ENCODE measurements around the gene STT3B. TPM values are rescaled to one million over a fixed set of nuclear protein-coding genes. Genes with fewer than 3 reads are reported as not detected.
"Not testable (repeated sequence)": the region's sequence is repeated elsewhere in the genome, so short reads cannot be mapped to it uniquely, and the experiment has no call there.

Gene STT3B
- total RNA-seq, 3 donors from 2014 or later = 97.2 to 113 (median 104) TPM

- no peak for ATAC-seq
- DNase-seq = no peak
- Mint-ChIP-seq H3K4me3 (no peak overlapping the region), H3K27me3 (ENCODE audit: low read depth) (no peaks in the 10 kb centered on the region), H3K4me1 (ENCODE audit: low read depth) (peaks cover 59% of the 10 kb centered on the region), H3K36me3 (ENCODE audit: insufficient read depth) (no peaks in the 10 kb centered on the region), H3K9me3 (no peaks in the 10 kb centered on the region)
Measured at GRCh38 chr3:31505371-31506048, 27.2 kb upstream of the STT3B start.

- H3K4me1 Mint-ChIP-seq (ENCODE audit: low read depth) = peaks cover 59% of the 10 kb centered on the region
- H3K36me3 Mint-ChIP-seq (ENCODE audit: insufficient read depth); H3K4me3 Mint-ChIP-seq; H3K9me3 Mint-ChIP-seq; ATAC-seq; H3K27me3 Mint-ChIP-seq (ENCODE audit: low read depth); DNase-seq: not testable (repeated sequence)
Measured at GRCh38 chr3:31506515-31506914, 26.2 kb upstream of the STT3B start.

- peaks cover 48% of the 10 kb centered on the region for H3K4me1 Mint-ChIP-seq (ENCODE audit: low read depth)
- peak overlapping the region; percentile 43 for H3K4me3 Mint-ChIP-seq
- H3K36me3 Mint-ChIP-seq (ENCODE audit: insufficient read depth) = no peaks in the 10 kb centered on the region
- H3K27me3 Mint-ChIP-seq (ENCODE audit: low read depth) = no peaks in the 10 kb centered on the region
- peaks cover 7% of the 10 kb centered on the region for H3K9me3 Mint-ChIP-seq
- DNase-seq (no peak), ATAC-seq (no peak)
Measured at GRCh38 chr3:31508452-31509146, 24.1 kb upstream of the STT3B start.

GRCh38 chr3:31509147-31509728 lies 23.5 kb upstream of the STT3B start:
- no peaks in the 10 kb centered on the region for H3K27me3 Mint-ChIP-seq (ENCODE audit: low read depth)
- H3K4me3 Mint-ChIP-seq = no peak overlapping the region
- H3K36me3 Mint-ChIP-seq (ENCODE audit: insufficient read depth) = no peaks in the 10 kb centered on the region
- H3K4me1 Mint-ChIP-seq (ENCODE audit: low read depth) = peaks cover 44% of the 10 kb centered on the region
- H3K9me3 Mint-ChIP-seq = peaks cover 7% of the 10 kb centered on the region
- ATAC-seq = peak; percentile 30 to 35
- no peak for DNase-seq

- Mint-ChIP-seq H3K36me3 (ENCODE audit: insufficient read depth) (no peaks in the 10 kb centered on the region), H3K4me1 (ENCODE audit: low read depth) (peaks cover 3% of the 10 kb centered on the region), H3K4me3 (no peak overlapping the region), H3K9me3 (peaks cover 7% of the 10 kb centered on the region), H3K27me3 (ENCODE audit: low read depth) (no peaks in the 10 kb centered on the region)
- DNase-seq = no peak
- ATAC-seq = no peak
Measured at GRCh38 chr3:31514570-31514969, 18.2 kb upstream of the STT3B start.

GRCh38 chr3:31515486-31516284 lies 17.0 kb upstream of the STT3B start:
- Mint-ChIP-seq H3K36me3 (ENCODE audit: insufficient read depth) (no peaks in the 10 kb centered on the region), H3K4me3 (no peak overlapping the region), H3K4me1 (ENCODE audit: low read depth) (no peaks in the 10 kb centered on the region), H3K9me3 (peaks cover 7% of the 10 kb centered on the region), H3K27me3 (ENCODE audit: low read depth) (no peaks in the 10 kb centered on the region)
- ATAC-seq = no peak
- DNase-seq = no peak

GRCh38 chr3:31516757-31517156 lies 16.0 kb upstream of the STT3B start:
- H3K4me3 Mint-ChIP-seq = no peak overlapping the region
- ATAC-seq (no peak), DNase-seq (no peak)
- H3K27me3 Mint-ChIP-seq (ENCODE audit: low read depth) = no peaks in the 10 kb centered on the region
- H3K9me3 Mint-ChIP-seq = peaks cover 1% of the 10 kb centered on the region
- H3K36me3 Mint-ChIP-seq (ENCODE audit: insufficient read depth) = no peaks in the 10 kb centered on the region
- H3K4me1 Mint-ChIP-seq (ENCODE audit: low read depth) = peaks cover 3% of the 10 kb centered on the region

GRCh38 chr3:31521468-31521867 lies 11.3 kb upstream of the STT3B start:
- no peak overlapping the region for H3K4me3 Mint-ChIP-seq
- peaks cover 12% of the 10 kb centered on the region for H3K4me1 Mint-ChIP-seq (ENCODE audit: low read depth)
- DNase-seq = no peak
- no peaks in the 10 kb centered on the region for H3K9me3 Mint-ChIP-seq
- ATAC-seq = no peak
- H3K27me3 Mint-ChIP-seq (ENCODE audit: low read depth) = no peaks in the 10 kb centered on the region
- H3K36me3 Mint-ChIP-seq (ENCODE audit: insufficient read depth) = no peaks in the 10 kb centered on the region

- Mint-ChIP-seq H3K9me3 (no peaks in the 10 kb centered on the region), H3K27me3 (ENCODE audit: low read depth) (no peaks in the 10 kb centered on the region), H3K36me3 (ENCODE audit: insufficient read depth) (no peaks in the 10 kb centered on the region), H3K4me1 (ENCODE audit: low read depth) (peaks cover 12% of the 10 kb centered on the region), H3K4me3 (no peak overlapping the region)
- DNase-seq (no peak), ATAC-seq (peak; percentile 46 to 82)
Measured at GRCh38 chr3:31522152-31522551, 10.6 kb upstream of the STT3B start.

- no peaks in the 10 kb centered on the region for H3K27me3 Mint-ChIP-seq (ENCODE audit: low read depth)
- H3K4me1 Mint-ChIP-seq (ENCODE audit: low read depth) = peaks cover 12% of the 10 kb centered on the region
- no peaks in the 10 kb centered on the region for H3K9me3 Mint-ChIP-seq
- no peak for ATAC-seq
- DNase-seq = no peak
- H3K4me3 Mint-ChIP-seq = no peak overlapping the region
- no peaks in the 10 kb centered on the region for H3K36me3 Mint-ChIP-seq (ENCODE audit: insufficient read depth)
Measured at GRCh38 chr3:31523543-31523942, 9.2 kb upstream of the STT3B start.

GRCh38 chr3:31525532-31525931 lies 7.2 kb upstream of the STT3B start:
- Mint-ChIP-seq H3K9me3 (no peaks in the 10 kb centered on the region), H3K4me1 (ENCODE audit: low read depth) (peaks cover 12% of the 10 kb centered on the region), H3K27me3 (ENCODE audit: low read depth) (no peaks in the 10 kb centered on the region), H3K4me3 (no peak overlapping the region), H3K36me3 (ENCODE audit: insufficient read depth) (no peaks in the 10 kb centered on the region)
- DNase-seq (no peak), ATAC-seq (no peak)

- H3K36me3 Mint-ChIP-seq (ENCODE audit: insufficient read depth) = no peaks in the 10 kb centered on the region
- H3K27me3 Mint-ChIP-seq (ENCODE audit: low read depth) = no peaks in the 10 kb centered on the region
- H3K4me1 Mint-ChIP-seq (ENCODE audit: low read depth) = peaks cover 9% of the 10 kb centered on the region
- no peak for DNase-seq
- no peak overlapping the region for H3K4me3 Mint-ChIP-seq
- no peaks in the 10 kb centered on the region for H3K9me3 Mint-ChIP-seq
- ATAC-seq = no peak
Measured at GRCh38 chr3:31529421-31529820, 3.3 kb upstream of the STT3B start.

GRCh38 chr3:31530039-31530959 lies 2.4 kb upstream of the STT3B start:
- no peak for DNase-seq
- Mint-ChIP-seq H3K4me3 (no peak overlapping the region), H3K36me3 (ENCODE audit: insufficient read depth) (no peaks in the 10 kb centered on the region)

More at GRCh38 chr3:31530039-31530959, 2.4 kb upstream of the STT3B start:
- ATAC-seq = no peak
- Mint-ChIP-seq H3K4me1 (ENCODE audit: low read depth) (peaks cover 13% of the 10 kb centered on the region), H3K9me3 (no peaks in the 10 kb centered on the region), H3K27me3 (ENCODE audit: low read depth) (no peaks in the 10 kb centered on the region)
